ENCODE data around the gene GPC5.
"Not testable (repeated sequence)": the region's sequence is repeated elsewhere in the genome, so short reads cannot be mapped to it uniquely, and the experiment has no call there.

GPC5 gene

DNA sequence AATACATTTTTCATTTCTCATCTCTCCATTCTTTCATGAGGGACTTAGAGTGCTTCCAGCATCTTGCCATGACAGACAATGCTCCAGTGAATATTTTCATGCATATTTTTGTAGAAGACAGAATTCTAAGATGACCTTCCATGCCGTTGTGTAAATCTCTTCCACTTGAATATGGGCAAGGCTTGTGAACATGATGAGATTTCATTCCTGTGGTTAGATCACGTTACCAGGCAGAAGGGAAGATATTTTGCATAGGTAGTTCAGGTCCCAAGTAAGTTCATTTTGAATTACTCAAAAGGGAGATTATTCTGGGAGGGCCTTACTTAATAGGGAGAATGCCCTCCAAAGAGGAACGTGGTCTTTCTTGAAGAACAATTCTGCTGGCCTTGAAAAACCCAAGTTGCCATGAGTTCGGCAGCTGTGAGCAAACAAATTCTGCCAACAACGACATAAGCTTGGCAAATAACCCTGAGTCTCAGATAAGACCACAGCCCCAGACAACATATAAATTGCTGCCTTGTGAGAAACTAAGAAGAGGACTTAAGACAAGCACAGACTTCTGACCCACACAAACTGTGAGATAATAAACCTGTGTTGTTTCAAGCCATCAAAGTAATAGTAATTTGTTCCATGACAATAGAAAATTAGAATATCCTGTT is 1427.6 kb downstream of the GPC5 start:
- DNase-seq = no peak

DNA sequence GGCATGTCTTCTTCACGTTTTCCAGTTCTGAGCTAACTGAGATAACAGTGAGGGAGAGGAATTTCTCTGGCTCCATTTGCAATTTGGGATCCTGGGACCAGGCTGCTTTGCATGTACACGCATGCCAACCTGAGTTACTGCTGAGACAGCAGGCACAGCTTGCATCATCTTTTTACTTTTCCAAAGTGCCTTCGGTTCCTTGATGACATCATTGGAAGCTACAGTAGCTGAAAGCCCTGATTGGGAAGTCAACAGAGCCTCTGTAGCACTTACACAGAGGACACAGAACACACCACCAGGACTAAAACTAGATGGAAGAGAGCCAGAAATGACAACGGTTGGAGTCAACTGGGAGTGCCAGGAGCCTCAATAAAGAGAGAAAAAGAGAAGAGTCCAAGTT is 1429.1 kb downstream of the GPC5 start:
- DNase-seq = no peak

DNA sequence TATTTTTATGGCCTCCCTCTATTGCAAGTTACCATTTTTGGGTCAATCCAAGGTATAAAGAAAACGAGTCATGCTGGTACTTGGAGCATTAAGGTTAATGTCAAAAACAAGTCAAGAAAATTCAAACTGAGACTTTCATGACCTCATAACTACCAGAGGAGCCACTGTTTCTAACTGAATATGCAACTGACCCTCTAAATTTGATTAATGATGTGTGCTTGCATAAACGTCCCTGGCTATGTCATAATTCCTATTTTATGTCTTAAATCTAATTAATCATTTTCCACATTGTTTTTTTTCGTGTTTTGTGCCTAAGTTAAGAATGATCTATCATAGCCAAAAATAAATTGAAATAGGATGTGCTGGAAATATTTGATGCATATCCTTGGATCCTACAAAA is 1431.5 kb downstream of the GPC5 start:
- DNase-seq = no peak

DNA sequence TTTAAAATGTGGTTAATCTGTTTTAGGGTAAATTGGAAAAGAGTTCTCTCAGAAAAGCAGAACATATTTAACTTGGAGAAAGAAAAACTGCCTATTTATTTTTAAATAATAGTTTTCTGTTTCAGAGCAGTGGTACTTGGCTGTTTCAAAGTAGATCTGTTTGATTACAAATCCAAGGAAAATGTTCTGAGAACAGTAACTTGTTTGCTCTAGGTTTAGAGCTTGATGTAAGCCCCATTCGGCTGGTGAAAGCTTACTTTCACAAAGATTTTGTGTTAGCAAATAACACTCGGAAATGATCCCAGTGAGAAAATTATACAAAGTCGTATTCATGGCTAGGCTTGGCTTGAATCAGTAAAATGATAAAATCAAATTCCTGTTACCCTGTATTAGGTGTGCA is 1432.4 kb downstream of the GPC5 start:
- no peak for DNase-seq

DNA sequence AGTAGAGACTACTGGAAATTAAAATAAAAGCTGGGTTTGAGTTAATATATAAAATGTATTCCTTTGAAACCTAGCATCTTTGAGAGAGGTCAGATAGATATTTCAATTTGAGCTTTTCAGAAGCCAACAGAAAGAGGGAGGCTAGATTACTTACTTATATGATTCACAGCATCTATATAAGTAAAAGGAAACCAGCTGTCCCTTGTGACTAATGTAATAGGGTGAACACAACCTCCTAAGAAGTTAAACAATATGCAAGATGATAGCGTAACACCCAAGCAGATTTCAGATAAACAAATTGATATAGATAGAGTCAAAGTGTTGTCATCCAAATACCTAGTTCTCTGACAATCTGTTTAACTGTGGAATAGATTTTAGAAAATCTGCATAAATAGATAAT is 1434.7 kb downstream of the GPC5 start:
- DNase-seq = no peak

DNA sequence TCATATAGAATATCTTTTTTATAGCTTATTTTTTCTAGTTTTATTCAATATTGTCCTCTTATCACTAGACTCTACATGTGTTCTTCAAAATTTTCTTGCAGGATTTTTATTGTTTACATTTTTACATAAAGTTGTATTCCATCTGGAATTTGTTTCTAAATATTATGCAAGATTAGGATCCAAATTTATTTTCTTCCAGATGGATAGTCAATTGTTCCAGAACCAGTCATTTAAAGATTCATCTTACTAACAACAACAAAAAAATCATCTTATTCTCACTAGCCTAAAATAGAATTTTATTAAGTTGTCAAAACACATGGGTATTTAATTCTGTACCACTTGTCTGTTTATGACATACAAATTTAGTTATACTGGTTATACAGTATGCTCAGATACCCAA is 1437.8 kb downstream of the GPC5 start:
- DNase-seq = no peak

DNA sequence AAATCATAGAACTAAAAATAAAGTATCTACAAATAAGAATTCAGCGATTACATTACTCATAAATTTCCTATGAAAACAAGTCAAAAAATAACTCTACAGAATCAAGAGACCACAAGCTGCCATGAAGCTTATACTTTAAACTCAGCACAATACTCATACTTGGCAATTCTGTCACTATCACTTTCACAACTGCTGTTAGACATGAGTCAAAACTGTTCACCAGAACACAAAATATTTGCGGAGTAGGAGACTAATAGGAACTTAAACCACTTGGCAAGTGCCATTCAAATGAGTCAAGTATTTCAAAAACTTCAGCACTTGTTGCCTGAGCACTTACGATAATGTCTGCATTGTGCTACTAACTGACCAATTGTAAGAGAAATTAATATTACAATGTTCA is 1440.4 kb downstream of the GPC5 start:
- no peak for DNase-seq

DNA sequence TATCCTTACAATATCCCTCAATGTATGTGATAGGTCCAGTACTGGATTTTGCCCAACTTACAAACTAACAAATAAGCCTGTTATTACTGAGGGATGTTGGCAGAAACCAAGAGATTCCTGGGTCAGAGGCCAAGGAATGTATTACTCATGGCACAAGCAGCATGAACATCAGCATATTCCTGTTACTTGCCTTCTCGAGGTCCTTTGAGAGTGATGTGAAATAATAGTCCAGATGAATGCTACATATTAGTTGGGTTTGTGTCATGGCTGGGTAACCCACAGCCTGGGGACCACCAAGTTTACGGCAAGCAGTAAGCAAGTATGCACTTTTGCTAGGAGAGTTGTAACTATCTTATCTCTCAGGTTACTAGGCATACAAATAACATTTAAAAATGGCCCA is 1443.7 kb downstream of the GPC5 start:
- no peak for DNase-seq

DNA sequence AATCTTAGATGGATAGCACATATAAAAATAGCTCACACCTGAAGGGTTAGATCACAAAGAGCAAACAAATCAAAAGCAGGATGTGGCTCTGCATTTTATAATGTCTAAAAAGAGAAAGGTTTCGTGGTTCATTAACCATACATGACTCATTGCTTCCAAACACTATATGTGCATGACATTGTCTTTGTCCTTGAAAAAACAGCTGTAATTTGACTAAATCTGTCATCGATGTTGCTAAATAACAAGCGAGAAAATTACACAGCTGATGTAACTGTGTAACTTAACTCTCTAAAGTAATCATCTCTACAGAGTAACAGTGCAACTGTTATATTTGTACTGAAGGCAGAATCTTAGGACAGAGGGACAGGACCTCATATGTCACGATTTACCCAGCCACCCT is 1445.1 kb downstream of the GPC5 start:
- DNase-seq = no peak

DNA sequence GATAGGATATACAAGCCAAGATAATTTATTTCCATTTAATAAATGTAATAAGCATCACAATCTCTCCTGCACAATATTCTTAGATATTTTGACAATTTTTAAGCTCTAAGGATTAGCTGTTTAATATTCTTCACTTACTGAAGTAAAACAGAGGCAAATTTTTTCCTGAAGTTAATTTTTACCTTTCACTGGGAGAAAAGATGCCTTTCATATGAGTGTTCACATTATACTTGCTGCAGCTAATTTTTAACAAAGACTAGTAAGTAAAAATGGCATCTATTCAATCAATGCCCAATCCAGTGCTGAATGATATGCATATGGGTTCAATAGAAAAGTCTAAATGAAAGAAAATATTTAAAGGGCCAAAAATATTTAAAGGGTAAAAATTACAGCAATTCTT is 1451.0 kb downstream of the GPC5 start:
- DNase-seq = no peak

DNA sequence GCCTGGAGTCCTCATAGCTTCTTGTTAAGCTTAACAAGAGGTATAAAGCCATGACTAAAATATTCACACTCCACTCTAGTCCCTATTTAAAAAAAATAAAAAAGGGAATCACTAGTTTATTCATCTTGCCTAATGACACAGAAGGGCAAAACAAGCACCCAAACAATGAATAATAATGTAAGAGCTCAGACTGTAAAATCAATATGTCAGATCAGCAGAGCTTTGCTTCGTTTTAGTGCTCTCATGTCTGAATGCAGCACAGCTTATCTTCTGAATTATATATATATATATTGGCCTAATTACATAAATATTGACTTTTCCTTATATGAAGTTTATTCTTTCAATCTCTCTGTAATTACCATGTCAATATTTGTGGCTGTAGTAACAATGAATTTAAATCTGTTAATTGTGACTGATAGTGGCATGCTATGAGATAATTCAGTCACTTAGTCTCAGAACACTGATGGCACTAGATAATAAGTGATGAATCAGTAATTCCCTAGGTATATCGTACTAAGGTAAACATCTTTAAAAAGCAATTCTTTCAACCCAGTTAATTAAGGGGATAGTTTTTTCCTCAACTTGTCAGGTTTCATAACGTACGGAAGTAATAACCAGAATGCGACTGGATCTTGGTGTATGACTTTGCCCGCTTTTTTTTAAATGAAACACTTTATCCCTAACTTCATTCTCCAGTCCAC is 1466.3 kb downstream of the GPC5 start:
- DNase-seq = no peak

DNA sequence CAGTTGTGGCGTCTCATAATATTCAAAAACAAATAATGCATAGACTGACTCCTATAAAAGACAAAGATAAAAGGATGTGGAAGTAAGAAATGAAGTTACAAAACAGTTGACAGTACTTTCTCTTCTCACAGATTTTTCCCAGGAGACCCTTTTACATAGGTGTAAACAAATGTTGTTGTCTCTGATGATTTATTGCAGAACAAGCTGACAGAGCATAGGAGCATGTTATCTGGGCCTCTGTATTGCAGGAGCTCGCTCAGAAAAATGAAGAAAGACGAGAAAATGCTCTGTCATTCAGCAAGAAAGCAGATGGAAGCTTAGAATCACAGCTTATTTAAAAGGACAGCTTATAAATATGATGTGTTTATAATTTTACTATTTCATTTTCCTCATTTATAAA is 1474.6 kb downstream of the GPC5 start:
- DNase-seq = no peak

DNA sequence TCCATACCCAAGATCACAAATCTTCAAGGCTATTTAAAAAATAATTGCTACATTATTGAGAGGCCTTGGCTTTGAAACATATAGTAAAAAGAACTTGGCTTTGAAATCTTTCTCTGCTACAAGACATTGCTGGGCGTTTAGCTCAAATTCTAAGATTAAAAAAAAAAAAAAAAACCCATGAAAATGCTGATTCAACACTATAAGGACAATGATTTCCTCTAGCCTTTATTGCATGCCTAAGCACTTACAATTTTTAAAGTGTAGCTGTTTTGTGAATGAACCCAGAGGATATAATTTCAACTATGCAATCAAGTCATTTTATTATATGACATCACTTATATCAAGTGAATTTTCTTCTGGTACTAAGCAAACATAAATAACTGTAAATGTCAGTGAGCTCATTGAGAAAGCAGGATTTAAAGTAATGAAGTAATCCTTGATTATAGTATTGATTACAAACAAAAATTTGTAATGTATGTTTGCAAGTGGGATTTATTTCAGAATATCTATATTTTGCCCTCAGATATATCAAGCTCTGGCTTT is 1488.2 kb downstream of the GPC5 start:
- DNase-seq = no peak

DNA sequence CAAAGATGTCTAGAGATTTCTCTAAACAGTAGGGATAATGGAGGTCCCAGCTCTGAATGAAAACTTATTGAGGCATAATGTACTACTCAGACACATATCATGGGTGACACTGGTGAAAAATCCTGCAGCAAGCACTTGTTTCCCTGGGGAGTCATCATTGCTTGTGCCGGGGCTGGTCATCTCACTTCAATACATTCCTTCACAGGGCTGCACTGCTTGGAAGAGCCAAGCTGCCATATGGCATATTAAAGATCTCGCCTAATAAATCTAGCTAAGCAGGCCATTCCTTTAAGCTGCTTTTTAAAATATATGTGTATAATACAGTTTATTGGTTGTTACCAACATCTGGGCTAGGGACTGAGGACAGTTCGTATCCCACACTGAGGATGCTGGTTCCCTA is 1496.0 kb downstream of the GPC5 start:
- DNase-seq = no peak

DNA sequence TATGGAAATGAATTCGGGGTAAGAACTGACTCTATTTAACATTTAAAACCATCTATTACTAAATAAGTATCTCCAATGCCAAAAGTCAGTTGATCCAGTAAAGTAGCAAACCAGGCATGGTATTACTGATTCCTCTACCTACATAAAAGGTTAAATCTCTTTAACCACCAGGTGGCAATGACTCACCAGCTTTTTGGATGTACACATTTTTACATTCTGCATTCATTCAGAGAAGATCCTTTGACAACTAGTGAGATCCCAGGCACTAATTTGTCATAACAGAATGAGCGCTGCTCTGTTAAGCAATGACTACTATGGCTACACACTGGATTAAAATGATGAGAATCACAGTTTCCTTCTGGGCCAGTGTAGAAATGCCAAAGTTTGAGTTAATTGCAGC is 1498.4 kb downstream of the GPC5 start:
- DNase-seq = no peak

DNA sequence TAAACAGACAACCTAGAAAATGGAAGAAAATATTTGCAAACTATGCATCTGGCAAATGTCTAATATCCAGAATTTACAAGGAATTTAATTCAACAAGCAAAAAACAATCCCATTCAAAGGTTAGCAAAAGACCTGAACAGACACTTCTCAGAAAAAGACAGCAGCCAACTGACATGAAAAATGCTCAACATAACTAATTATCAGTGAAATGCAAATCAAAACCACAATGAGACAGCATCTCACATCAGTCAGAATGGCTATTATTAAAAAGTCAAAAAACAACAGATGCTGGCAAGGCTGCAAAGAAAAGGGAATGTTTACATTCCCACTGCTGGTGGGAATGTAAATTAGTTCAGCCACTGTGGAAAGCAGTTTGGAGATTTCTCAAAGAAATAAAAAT is 1500.5 kb downstream of the GPC5 start:
- not testable (repeated sequence) for DNase-seq

DNA sequence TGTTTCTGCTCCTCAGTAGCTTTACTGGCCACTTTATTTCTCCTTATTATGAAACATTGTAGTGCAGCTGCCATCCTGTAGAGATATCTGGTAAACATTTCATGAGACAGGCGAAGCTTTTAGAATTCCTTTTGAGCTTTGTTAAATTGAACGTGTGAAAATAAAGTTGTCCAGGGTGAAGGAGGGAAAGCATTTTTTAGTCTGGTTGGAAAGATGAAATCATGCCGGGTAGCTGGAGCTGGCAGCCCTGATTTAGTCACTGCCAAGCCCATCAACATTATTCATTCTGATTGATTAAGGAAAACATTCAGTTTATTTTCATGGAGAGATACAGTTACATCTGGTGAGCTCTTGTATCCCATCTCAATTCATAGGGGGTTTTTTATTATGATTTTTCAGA is 1502.0 kb downstream of the GPC5 start:
- no peak for DNase-seq

DNA sequence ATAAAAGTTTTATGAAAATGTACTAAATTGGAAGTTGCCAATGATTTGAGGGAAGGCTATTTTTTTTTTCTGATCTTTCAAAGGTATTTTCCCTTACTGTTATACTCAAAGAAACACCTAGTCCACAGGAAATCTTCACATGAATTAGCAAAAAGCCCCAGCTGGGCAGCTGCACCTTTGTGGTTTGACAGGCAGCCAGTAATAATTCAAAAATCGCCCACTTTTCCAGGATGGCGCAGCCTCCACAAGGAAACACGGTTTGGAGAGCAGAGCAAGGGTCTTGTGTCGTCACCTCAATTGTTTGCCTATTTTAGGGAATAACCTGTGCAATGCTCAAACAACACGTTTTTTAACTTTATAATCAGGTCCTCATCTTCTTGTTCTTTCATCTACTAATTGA is 1503.3 kb downstream of the GPC5 start:
- no peak for DNase-seq

DNA sequence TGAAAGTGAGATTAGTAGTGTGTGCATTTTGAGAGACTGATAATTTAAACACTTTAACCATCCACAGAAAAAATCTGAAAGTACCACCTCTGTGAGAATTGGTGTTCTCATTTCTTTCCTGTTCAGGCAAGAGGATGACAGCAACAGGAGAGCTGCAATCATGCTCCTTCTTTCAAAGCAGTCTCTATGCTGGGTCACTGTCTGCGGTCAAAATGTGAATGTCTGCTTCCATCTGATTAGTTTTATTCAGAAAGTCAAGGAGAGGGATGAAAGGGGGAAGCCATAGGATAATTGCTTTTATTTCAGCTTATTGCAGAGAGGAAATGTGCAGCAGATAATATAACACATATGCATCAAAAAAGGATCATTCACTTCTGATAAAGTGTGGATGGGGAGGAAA is 1514.2 kb downstream of the GPC5 start:
- DNase-seq = no peak

DNA sequence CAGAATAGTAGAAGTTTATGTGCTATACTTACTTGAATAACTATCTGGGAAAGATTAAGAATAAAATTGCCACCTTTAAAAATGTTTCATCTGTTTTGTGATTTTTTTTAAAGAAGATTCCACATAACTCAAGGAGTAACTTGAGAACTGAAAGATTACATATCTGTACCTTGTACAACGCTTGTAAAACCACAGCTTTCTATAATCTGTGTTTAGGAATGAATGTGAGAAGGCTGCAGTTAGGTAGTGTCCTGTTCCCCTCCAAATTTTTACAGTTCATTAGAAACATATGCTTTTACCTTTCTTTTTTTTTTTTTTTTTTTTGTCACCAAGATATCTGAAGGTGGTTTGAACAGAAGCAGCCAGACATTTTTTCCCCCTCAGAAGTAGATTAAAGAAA is 1515.4 kb downstream of the GPC5 start:
- no peak for DNase-seq

Data from activated naive CD4-positive, alpha-beta T cell (primary cell).